Left lobe of liver (tissue), 2 donors: ENCODE results near the gene PGBD5. TPM values are rescaled to one million over a fixed set of nuclear protein-coding genes. Genes with fewer than 3 reads are reported as not detected.

Experiments used
- ATAC-seq: fragments of 200-7000 bp; cut with Tn5 transposase; one replicate; pipeline ENCODE4 v1.9.1; 2020; ENCODE audit warnings: mild to moderate bottlenecking, moderate library complexity
- DNase-seq: peaks from one replicate; pipeline ENCODE4 v3.0.0-alpha.2; 2020; ENCODE audit warnings: low spot score
- total RNA-seq: library from RNA; stranded (reverse); gene quantifications from one replicate; pipeline ENCODE4 v1.2.1, GENCODE V29; 2021
- donor health status: DM: no; HTN: no; CAD: no; lungs with moderate emphysema.
- donor health status: DM: no; HTN: yes; CAD: no.

The PGBD5 gene
- total RNA-seq, 1 donor from 2014 or later: 7.5 TPM

GRCh38 chr1:230398856-230399255, 27.3 kb downstream of the PGBD5 start:
- DNase-seq (no peak), ATAC-seq (no peak)

- no peak for ATAC-seq
These were observed 29.2 kb downstream of the PGBD5 start for GRCh38 chr1:230396966-230397365.

GRCh38 chr1:230395932-230396331, 30.2 kb downstream of the PGBD5 start:
- no peak for DNase-seq

More at GRCh38 chr1:230396966-230397365, 29.2 kb downstream of the PGBD5 start:
- DNase-seq: no peak

GRCh38 chr1:230394741-230395140, 31.4 kb downstream of the PGBD5 start:
- no peak for ATAC-seq
- no peak for DNase-seq

More at GRCh38 chr1:230395932-230396331, 30.2 kb downstream of the PGBD5 start:
- no peak for ATAC-seq

GRCh38 chr1:230394134-230394533, 32.0 kb downstream of the PGBD5 start:
- ATAC-seq (no peak), DNase-seq (no peak)

- no peak for ATAC-seq
- DNase-seq: no peak
These were observed 32.4 kb downstream of the PGBD5 start for GRCh38 chr1:230393722-230394121.

GRCh38 chr1:230392920-230393521, 33.1 kb downstream of the PGBD5 start:
- ATAC-seq: no peak
- DNase-seq: no peak

- ATAC-seq: no peak
- no peak for DNase-seq
These were observed 33.6 kb downstream of the PGBD5 start for GRCh38 chr1:230392536-230392909.

- DNase-seq (no peak), ATAC-seq (no peak)
These were observed 34.2 kb downstream of the PGBD5 start for GRCh38 chr1:230391776-230392535.

- no peak for DNase-seq
These were observed 35.8 kb downstream of the PGBD5 start for GRCh38 chr1:230390371-230390770.

GRCh38 chr1:230387876-230388275, 38.3 kb downstream of the PGBD5 start:
- no peak for ATAC-seq

More at GRCh38 chr1:230390371-230390770, 35.8 kb downstream of the PGBD5 start:
- ATAC-seq: no peak

GRCh38 chr1:230387296-230387695, 38.8 kb downstream of the PGBD5 start:
- ATAC-seq: no peak
- DNase-seq: no peak

More at GRCh38 chr1:230387876-230388275, 38.3 kb downstream of the PGBD5 start:
- no peak for DNase-seq

GRCh38 chr1:230386637-230387262, 39.4 kb downstream of the PGBD5 start:
- ATAC-seq (no peak), DNase-seq (no peak)

GRCh38 chr1:230385930-230386329, 40.2 kb downstream of the PGBD5 start:
- no peak for DNase-seq
- no peak for ATAC-seq

GRCh38 chr1:230385158-230385450, 41.0 kb downstream of the PGBD5 start:
- DNase-seq (no peak), ATAC-seq (no peak)

- DNase-seq (no peak), ATAC-seq (no peak)
These were observed 41.6 kb downstream of the PGBD5 start for GRCh38 chr1:230384380-230385157.

- DNase-seq: no peak
- no peak for ATAC-seq
These were observed 42.7 kb downstream of the PGBD5 start for GRCh38 chr1:230383425-230383824.

- ATAC-seq (no peak), DNase-seq (no peak)
These were observed 44.1 kb downstream of the PGBD5 start for GRCh38 chr1:230382001-230382491.

GRCh38 chr1:230381585-230381984, 44.5 kb downstream of the PGBD5 start:
- no peak for DNase-seq
- no peak for ATAC-seq

GRCh38 chr1:230381049-230381467, 45.1 kb downstream of the PGBD5 start:
- DNase-seq (peak; percentile 82), ATAC-seq (peak; percentile 92)

GRCh38 chr1:230379928-230380327, 46.2 kb downstream of the PGBD5 start:
- no peak for ATAC-seq

More at GRCh38 chr1:230379928-230380327, 46.2 kb downstream of the PGBD5 start:
- DNase-seq: no peak
